Cardiac fibroblast (primary cell): ENCODE measurements around the gene ZAP70.

Experiments
- DNase-seq, 2 donors: peaks; one replicate each; pipeline versions ENCODE4 v3.0.0 to v3.0.0-alpha.2; 2010; ENCODE audit warnings: low read depth in 2 of 2
- H3K4me3 ChIP-seq, 2 donors: replicated peaks in 1 of 2; 1 replicate in 1 of 2; 2 replicates in 1 of 2; pipeline ENCODE4 v1.5.1; 2011; ENCODE audit warnings: low read depth in 2 of 2, low read length in 2 of 2, mild to moderate bottlenecking in 2 of 2, moderate library complexity in 1 of 2
- TF ChIP-seq, protein P1 (sequence below): IDR thresholded peaks from one replicate; pipeline ENCODE4 v1.5.1; 2011; ENCODE audit warnings: low read depth, mild to moderate bottlenecking, low read length, inconsistent platforms

The ZAP70 gene

DNA sequence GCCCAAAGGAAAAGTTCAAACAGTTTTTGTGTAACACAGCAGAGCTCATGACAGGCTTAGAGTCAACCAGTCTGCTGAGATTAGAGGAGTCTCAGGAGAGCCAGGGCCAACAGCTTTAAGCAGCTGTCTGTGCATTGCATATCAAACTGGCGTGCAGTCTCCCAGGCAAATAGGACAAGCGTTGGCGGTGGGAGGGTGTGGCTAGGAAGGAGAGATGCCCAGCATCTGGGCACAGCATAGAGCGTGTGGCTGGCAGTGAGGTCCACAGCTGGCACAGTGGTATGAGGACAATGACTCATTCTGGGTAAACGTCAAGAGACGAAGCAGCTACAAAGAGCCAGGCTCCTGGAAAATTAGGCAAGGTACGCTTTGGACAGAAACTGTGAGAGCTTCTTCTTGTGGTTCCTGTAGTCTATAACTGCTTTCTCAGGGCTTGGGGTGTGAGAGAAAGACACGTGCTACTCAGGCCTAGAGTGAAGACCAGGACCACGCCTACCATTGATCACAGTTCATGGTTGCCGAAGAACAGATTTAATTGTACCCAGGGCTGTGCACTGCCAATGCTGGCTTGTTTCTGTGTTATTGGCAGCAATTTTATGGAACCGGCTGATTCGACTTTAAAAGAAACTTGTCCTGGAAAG lies 14.8 kb downstream of the ZAP70 start:
- peak; percentile 20 to 54 for DNase-seq
- TF ChIP-seq, protein P1, sequence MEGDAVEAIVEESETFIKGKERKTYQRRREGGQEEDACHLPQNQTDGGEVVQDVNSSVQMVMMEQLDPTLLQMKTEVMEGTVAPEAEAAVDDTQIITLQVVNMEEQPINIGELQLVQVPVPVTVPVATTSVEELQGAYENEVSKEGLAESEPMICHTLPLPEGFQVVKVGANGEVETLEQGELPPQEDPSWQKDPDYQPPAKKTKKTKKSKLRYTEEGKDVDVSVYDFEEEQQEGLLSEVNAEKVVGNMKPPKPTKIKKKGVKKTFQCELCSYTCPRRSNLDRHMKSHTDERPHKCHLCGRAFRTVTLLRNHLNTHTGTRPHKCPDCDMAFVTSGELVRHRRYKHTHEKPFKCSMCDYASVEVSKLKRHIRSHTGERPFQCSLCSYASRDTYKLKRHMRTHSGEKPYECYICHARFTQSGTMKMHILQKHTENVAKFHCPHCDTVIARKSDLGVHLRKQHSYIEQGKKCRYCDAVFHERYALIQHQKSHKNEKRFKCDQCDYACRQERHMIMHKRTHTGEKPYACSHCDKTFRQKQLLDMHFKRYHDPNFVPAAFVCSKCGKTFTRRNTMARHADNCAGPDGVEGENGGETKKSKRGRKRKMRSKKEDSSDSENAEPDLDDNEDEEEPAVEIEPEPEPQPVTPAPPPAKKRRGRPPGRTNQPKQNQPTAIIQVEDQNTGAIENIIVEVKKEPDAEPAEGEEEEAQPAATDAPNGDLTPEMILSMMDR, result no peak
- H3K4me3 ChIP-seq, result no peak overlapping the region

DNA sequence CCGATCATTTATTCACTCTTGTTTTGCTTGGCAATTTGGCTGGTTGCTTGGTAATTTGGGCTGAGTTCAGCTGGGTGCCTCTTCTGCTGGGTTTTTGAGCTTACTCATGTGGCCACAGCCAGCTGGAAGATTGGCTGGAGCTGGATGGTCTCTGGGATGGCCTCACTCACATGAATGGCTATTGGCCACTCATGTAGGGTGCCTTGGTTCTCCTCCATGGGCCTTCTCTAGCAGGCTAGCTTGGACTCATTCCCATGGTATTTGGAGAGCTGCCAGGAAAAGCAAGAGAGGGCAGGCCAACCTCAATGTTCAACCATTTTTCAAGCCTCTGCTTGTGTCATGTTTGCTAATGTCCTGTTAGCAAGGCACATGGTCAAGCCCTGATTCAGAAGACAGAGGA lies 16.9 kb downstream of the ZAP70 start:
- TF ChIP-seq, protein P1, result no peak
- DNase-seq, result peak in 1 of 2 donors; percentile 79
- H3K4me3 ChIP-seq, result no peak overlapping the region

DNA sequence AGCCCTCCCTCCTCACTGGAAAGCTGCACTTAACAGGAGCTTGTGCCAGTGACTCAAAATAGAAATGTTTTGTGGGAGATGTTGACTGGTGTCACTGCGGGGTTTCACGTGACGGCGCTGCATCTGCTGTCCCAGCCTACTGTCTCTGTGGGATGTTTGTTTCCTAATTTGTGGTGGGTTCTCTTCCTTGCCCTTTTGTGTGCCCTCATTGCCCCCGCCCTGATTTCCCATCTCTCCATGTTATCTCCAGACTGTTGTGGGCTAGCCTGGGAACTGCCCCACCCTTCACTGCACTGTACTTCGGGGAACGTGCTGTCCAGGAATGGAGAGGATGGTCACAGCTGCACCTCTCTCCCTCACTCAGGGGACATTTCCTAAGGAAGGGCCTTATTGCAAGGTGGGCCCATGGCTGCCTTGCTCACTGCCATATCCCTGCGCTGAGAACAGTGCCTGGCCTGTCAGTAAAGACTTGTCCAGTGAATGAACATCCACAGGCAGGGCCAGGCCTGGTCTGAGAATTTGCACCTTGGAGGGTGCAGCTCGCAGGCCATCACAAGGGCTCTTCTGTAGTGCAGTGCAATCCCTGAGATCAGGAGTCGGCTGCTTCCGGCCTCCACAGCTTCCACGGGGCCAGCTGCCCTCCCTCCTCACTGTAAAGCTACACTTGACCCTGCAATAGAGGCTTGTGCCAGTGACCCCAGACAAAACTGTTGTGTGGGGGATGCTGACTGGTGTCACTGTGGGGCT lies 18.1 kb downstream of the ZAP70 start:
- no peak for DNase-seq
- H3K4me3 ChIP-seq, result no peak overlapping the region
- TF ChIP-seq, protein P1, result no peak

DNA sequence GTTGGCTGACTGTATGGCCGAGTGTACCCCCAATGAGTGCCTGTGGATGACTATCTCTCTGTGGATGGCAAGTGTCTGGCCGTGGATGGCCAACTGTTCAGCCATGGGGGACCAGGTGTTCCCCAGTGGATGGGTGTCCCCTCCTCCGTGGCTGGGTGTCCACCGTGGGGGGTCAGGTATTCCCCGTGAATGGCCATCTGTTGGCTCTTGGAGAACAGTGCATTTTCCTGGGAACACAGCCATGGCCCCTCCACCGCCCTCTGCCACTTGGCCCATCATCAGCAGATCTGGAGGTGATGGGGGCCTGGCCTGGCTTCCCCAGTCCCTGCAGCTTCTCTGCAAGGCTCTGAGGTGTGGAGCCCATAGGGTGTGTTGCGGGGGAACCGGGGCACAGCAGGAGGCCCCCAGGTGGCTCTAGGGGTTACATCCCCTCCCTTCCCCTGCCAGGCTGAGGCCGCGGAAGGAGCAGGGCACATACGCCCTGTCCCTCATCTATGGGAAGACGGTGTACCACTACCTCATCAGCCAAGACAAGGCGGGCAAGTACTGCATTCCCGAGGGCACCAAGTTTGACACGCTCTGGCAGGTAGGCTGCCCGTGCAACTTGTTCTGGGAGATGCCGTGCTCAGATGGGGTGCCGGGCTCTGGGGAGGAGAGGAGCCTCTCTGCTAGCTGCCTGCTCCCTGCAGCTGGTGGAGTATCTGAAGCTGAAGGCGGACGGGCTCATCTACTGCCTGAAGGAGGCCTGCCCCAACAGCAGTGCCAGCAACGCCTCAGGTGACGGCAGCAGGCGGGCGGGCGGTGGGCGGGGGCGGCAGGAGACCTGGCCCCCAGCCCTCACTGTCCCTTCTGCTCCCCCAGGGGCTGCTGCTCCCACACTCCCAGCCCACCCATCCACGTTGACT lies 19.3 kb downstream of the ZAP70 start:
- DNase-seq, result no peak
- no peak overlapping the region for H3K4me3 ChIP-seq
- TF ChIP-seq, protein P1, result no peak

DNA sequence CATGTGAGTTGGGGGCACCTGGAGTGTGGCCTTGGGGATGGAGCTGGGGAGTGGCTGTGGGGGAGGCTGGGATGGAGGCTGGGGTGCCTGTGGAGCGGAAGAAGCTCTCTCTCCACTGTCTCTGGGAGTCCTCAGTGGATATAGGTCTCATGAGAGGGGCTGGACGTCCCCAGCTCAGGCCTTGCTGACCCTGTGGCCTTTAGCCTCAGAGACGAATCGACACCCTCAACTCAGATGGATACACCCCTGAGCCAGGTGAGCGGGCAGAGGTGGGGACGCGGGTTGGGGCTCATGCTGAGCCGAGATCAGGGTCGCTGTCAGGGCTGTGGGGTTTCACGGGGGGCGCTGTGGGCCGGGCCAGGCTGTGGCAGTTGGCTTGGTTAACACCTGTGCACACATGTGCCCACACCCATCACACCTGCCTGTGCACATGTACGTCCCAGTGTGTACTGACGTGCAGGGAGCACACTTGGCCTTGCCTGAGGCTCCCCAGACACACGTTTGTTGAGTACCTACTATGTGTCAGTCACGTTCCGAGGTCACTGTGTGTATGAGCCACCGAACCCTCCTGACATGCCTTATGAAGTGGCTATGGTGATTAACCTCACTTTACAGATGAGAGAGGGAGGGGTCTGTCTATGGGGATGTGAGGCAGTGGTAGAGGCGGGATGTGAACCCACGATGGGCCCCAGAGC lies 20.1 kb downstream of the ZAP70 start:
- TF ChIP-seq, protein P1, result no peak
- DNase-seq, result no peak
- no peak overlapping the region for H3K4me3 ChIP-seq
